CD4-positive, alpha-beta T cell treated with Interleukin-17A for 1 hour (primary cell): ENCODE measurements around the gene CD6.

Experiments used
- DNase-seq: peaks from one replicate; pipeline ENCODE4 v3.0.0-alpha.2; 2020

CD6 gene

DNA sequence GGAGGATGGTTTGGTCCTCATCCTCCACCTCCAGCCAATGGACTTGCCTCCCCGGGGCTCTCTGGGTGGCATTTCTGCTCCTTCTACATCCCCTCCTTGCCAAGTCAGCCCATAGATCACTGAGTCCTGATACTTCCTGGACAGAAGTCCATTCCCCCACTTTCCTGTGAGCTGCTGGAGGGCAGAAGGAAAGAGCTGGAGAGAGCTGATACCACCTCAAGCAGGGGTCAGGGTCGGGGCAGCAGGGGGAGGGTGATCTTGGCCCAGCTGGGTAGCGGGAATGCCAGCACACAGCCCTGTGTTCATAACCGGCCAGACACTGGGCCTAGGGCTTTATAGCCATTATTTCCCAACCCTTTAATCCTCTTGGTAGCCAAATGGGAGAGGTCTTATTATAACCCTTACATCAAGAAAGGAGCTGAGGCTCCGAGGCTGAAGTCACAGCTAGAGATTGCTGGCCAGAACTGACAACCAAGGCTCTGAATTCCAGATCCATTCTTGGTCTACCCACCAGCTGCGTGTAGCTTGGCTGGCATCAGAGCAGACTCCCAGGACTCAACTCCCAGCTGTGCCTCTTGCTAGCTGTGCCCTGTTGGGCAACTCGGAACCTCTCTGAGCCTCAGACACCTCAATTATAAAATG, 39.9 kb downstream of the CD6 start:
- no peak for DNase-seq

DNA sequence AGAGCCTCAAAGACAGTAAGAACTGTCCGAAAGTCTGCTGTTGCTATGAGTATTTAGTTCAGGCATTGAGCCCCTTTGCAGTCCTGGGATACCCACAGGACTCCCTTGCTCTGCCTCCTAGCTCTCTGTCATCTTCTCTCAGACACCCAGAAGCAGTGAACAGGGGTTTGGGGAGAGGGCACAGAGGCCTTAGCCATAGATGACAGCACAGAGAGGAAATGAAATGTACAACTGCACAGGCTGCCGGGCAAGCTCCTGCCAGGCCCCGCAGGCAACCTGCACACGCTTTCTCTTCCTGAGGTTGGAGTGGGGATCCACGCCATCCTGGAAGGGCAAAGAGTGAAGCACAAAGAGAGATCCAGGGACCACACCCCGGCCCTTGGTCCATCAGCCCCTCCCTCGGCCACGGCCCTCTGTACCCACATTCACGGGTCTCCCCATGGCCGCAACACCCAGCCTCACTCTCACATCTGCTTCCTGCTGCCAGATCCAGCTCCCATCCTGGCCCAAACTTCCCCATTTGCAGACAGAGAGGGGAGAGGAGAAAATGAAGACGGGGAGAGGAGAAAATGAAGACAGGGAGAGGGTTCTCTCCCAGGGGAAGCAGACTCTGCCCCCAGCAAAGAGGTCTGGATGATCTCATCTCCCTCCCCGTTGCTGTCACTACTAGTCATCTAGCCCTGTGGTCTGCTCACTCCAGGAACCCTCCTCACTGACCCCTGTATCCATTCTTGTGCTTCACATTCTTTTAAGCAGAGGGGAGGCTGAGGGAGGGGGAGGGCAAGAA, 40.7 kb downstream of the CD6 start:
- DNase-seq, result no peak

DNA sequence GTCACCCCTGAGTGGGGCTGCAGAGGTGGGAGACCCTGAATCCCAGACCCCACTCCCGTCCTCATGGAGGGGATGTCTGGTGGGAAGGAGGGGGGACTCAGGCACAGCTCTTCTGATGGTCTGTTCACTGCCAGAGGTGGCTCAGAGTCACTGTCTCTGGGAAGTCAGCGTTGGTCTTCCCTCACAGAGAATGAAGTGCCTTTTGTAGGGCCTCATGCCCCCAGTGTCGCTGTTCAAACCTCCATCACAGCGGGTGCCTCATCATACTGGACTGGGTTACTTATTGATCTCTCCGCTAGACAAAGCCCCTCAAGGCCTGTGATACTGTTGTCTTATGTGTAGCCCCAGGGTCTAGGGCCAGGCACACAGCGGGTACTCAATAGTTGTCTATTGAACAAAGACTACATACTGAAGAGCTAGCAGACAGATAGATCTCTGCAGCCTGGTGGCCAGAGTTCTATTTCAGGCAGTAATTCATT, 41.3 kb downstream of the CD6 start:
- no peak for DNase-seq

DNA sequence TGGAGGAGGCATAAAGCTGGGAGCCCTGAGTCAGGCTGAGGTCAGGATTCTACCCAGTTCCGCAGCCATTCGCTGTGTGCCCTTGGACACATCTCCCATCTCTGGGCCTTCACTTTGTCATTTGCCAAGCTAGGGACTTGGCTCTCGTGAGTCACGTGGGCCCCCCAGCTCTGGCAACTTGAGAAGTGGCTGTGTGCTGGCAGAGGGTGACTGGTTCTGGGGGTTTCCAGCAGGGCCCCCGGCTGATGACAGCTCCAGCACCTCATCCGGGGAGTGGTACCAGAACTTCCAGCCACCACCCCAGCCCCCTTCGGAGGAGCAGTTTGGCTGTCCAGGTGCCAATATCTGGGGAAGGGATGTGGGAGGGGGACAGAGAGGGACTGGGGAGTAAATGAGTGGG, 46.6 kb downstream of the CD6 start:
- DNase-seq, result no peak

DNA sequence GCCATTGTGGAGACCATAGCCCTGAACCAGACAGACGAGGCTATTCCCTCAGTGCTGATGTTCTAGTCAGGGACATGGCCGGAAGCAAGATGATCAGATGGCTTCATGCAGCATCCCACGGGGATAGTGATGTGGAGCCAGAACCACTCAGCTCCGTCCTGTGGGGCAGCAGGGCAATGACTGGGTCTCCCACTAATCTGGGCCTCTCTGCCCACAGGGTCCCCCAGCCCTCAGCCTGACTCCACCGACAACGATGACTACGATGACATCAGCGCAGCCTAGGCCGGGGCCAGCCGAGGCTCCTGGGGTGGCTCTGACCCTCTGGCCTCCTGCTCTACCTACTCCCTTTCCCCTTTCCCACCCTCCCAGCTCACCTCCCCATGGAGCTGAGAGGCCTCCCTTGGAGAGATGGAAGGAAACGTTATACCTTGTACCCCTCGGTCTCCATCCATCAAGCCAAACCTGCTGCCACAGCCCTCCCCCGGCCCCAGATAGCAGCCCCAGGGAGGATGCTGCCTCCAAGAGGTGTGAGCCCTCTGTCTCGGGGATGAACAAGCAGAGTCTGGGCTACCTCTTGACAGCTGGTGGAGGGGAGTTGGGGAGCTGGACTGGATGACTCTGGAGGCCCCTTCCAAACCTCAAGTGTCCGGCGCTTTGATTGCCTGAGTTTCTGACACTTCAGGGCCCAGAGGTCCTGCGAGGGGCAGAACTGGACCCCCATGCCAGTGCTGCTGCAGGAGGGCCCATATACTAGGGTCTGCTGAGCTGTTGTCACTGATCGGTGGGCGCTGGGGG, 47.8 kb downstream of the CD6 start:
- DNase-seq, result no peak

DNA sequence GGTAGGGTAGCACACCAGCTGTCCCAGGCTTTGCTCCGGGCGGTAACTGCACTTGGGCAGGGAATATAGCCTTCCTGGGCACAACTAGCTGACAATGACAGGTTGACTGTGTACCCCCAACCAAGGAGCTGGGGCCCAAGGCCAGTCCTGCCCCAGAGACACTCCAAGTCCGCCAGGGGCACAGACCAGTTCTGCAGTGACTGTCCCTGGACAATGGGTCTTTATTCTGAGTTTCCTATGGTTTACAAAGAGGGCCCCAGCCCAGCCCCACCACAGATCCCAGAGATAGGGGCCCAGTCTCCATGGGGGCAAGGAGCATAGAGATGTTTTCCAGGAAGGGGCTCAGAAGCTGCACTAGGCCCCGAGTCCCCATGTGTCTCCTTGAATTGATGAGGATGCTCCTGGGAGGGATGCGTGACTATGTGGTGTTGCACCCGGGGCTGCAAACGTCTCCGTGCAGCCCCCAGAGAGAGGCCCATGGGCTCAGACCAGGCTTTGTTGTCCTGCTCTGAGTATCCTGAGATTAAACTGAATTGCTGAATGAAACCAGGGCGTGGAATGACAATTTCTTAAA, 48.4 kb downstream of the CD6 start:
- no peak for DNase-seq

DNA sequence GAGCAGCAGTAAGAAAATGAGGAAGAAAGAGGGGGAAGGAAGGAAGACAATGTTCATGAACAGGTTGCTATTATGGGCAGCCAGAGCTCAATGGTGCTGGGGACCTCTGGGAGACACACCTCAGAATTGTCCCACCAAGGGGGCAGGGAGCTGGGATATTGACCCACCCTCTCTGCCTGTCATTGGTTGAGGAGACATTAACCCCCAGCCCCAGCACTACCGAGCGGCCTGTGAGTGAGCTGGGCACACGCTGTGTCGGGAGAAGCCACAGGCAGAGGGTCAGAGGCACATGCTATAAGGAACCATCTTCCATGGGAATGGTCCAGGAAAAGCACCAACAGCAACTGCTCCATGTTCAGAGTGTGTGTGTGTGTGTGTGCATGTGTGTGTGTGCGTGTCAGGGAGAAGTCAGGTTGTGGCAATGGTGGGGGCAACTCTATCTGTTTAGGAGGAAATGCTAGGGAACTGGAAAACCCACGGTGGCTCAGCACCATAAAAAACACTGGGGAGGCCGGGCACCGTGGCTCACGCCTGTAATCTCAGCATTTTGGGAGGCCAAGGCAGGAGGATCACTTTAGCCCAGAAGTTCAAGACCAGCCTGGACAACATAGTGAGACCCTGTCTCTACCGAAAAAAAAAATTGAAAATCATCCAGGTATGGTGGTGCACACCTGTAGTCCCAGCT, 49.2 kb downstream of the CD6 start:
- no peak for DNase-seq

DNA sequence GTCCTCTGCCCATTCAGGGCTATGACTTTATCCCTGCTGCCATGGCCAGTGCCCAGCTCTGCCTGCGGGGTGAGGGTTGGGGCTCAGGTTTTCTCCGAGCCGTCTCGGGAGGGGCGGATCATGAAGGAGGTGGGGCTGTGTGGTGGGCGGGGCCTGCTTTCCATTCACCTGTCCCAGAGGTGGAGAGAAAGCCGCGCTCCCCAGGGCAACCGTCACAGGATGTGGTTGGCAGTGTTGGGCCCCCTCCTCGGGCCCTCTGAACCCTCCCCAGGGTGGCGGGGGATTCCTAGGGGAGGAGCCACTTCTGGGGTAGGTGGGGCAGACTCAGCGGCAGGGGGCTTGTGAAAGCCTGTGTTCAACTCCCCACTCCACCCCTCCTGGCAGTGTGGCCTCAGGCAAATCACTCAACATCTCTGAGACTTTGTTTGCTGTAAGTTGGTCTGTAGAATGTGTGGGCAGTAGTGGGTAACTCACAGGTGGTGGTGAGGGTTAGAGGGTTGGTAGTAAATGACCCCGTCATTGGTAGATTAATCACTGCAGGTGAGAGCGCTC, 50.3 kb downstream of the CD6 start:
- DNase-seq, result peak; percentile 96

DNA sequence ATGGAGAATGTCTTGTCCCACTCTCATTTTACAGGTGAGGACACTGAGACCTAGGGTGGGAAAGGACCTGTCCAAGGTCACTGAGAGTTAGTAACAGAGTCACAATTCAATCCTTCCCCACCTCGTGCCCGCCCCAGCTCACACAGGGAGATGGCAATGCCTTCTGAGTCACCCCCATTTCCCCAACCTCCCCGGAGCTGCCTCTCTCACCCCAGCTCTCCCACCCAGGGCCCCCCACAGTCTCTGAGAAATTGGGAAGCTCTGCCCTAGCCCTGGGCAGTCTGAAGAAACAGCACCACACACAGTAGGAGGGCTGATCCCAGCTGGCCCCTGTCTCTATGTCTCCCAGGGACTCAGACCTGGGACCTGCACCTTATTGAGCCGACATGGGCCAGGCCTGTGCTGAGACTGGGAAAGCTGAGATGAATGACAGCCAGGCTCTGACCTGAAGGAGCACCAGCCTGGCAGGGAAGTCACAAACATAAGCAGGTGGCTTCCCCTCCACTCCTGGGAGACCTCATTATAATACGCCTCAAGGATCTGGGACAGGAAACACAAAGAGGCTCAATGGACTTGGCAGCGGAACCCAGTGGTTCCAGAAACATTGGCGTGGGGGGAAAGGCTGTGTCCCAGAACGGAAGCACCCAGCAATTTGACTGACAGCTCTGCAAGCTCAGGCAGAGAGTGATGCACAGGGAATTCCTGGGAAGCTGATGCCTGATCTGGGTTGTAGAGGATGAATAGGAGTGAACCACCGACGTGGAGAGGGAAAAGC, 51.0 kb downstream of the CD6 start:
- no peak for DNase-seq

DNA sequence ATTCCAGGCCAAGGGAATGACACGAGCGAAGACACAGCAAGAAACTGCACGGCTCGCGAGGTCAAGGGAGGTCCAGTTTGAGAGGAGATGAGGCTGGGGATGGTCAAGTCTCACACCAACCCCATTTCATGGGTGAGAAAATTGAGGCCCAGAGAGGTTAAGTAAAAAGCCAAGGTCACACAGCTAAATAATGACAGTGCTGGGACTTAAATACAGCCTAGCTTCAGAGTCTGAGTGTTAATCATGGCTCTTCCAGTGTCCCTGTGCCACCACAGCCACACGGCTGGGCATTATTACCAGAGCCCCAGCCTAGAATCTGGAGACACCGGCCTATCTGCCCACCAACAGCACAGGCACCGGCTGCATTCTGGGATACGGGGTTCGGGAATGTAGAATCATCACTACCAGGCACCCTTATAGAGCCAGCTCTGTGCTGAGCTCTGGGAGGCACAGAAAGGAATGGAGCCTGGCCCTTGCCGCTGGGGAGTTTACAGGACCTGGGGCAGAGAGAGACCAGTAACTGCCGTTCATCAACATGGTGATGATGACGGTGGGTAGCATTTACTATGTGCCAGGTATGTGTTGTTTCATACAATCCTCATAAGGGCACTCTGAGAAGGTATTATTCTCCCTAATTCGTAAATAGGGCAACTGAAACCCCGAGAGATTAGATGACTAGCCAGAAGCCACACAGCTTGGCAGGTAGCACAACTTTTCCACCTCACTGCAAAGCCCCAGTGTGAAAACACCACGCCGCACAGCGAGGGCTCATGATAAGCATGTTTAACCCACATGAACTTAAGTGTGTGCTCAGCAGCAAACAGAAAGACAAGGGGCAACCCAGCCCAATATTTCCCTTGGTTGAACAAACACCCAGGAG, 51.8 kb downstream of the CD6 start:
- peak; percentile 75 for DNase-seq

DNA sequence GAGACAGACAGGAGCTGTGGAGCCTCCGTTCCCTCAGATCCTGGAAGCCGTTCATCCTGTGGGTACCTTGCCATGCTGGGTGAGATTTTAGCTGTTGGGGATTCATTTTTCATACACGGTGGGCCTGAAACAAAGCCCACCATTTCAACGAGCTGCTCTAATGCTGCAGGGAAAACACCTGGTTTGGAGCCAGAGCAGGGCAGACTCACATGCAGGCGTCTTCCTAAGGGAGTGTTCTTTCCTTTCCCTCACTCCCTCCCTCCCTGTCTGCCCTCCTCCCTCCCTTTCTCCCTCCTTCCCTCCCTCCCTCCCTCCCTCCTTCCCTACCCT, 52.5 kb downstream of the CD6 start:
- no peak for DNase-seq

DNA sequence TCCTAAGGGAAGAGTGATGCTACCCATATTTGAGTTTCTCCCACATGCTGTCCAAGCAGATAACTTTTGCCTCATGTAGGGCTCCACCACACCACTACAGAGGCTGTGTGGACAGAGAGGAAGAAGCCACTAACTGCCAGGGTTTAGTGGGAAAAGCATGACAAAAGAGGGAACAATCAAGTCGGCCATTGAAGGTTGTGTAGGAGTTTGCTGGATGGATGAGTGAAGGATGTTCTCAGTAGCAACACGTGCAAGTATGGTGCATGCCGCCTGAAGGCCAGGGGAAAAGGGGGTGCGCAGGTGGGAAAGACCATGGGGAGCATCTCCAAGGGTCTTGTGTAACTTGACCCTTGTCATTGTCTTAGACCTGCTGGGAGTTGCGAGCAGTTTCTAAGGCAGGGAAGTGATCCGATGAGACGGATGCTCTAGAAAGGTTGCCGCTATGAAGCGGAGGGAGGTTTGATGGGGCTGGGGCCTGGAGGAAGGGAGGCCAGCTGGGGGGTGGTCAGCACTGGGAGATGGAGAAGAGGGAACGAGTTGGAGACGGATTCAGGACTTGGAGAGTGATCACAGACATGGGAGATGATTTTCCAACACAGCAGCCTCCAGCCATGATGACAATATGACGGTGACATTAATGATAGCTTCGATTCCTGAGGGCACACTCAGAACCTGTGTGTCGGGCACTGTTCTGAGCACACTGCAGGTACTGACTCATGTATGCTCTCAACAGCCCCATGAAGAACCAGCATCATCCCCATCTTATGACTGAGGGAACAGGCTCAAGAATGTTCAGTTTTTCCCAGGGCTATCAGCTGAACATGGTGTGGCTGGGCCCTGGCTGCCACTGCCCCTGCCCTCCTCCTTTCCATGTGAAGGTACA, 53.7 kb downstream of the CD6 start:
- no peak for DNase-seq

DNA sequence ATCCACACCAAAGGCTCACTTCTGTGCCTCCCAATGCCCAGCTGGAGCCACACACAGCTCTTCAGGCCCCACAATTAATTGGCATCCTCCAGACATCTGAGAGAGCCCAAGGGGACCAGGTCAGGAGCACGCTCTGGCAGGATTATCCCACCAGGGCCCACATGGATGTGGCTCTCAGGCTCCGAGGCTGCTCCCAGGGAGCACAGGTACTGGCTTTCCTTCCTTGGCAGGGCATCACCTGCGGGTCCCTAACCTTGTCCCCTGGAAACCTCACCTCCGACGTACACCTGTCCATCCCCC, 54.3 kb downstream of the CD6 start:
- no peak for DNase-seq

DNA sequence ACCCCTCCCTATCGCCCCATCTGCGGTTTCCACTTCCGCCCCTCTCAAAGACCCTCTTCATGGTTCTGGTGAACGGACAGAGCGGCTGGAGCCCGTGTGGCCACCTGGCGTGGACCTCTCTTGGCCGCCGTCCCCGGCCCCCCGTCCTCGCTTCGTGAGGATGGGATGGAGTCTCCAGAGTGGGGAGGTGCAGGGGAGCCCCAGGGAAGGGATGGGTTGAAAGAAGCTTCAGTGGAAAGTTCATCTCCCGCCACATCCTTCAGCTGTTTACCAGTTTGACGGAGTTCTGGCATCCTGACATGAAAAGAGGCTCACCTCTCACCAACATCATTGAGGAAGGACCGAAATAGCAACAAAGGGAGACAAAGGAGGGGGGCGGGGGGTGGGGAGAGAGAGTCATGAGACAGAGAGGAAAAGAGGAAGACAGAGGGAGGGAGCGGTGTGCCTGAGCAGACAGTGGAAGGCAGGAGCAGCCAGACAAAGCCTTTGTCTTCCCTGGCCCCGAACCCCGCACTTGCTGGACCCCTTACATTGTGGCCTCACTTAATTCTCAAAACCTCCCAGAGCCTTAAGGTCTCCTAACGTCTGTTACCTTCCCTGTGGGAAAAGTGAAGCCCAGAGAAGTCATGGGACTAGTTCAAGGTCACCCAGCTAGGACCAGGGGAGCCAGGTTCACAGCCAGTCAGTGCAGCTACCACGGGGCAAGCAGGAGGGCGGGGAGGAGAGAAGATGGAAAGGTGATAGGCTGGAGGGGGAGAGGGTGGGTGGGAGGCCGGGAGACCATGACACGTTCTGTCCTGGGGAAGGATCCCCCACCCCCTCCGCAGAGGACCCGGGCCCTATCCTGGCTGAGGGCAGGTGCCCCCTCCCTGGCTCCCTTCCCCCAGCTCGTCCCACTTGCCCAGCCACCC, 54.9 kb downstream of the CD6 start:
- DNase-seq, result peak; percentile 80

DNA sequence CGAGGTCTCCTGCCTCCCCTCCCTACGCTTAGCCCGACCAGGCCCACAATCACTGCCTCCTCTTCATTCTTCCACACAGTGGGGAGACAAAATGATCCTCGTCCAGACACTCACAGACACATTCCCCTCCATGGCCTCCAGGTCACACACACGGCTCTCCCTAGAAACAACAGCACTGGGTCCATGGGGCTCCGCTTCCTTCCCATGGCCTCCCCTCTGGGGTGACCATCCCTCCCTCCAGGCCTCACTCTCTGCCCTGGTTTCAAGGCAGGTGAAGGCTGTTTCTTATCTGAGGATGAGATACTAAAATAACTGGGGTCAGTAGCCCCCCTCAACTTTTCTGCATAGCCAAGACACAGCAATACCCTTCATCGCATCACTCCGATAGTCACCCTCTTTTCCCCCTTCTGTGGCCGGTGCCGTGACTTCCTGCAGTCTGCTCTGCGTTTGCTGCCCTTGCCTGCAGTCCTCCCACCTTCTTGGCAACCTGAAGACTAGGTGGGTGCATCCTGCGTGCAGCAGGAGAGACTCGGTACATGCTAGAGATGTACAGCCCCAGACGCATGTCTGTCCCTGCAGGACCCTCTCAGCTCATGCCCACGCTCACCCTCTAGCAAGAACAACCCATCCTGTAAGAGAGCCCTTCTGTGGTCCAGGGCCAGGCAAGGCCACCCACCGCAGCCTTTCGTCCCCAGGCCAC, 55.8 kb downstream of the CD6 start:
- DNase-seq, result no peak

DNA sequence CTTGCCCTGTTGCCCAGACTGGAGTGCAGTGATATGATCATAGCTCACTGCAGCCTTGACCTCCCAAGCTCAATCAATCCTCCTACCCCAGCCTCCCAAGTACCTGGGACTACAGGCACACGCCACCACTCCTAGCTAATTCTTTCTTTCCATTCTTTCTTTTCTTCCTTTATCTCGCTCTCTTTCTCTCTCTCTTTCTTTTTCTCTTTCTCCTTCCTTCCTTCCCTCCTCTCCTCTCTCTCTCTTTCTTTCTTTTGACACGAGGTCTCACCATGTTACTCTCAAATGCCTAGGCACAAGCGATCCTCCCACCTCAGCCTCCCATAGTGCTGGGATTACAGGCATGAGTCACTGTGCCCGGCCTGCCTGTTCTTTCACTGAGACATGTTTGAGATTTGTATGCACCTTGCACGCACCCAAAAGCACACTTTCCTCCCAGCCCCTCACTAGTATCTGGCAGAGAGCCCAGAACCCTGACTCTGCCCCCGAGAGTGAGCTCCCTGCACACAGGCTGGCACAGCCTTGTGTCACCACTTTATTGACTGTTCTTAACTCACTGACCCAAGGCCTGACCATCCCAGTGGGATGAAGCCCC, 56.8 kb downstream of the CD6 start:
- DNase-seq, result peak; percentile 53

DNA sequence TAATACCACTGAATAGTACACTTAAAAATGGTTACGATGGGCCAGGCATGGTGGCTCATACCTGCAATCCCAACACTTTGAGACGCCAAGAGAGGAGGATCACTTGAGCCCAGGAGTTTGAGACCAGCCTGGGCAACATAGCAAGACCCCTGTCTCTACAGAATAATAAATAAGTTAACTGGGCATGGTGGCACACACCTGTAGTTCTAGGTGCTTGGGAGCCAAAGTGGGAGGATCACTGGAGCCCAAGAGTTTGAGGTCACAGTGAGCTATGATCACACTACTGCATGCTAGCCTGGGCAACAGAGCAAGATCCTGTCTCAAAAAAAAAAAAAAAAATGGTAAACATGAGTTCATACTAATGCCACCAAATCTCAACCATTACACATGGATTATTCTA, 61.3 kb downstream of the CD6 start:
- DNase-seq, result no peak

DNA sequence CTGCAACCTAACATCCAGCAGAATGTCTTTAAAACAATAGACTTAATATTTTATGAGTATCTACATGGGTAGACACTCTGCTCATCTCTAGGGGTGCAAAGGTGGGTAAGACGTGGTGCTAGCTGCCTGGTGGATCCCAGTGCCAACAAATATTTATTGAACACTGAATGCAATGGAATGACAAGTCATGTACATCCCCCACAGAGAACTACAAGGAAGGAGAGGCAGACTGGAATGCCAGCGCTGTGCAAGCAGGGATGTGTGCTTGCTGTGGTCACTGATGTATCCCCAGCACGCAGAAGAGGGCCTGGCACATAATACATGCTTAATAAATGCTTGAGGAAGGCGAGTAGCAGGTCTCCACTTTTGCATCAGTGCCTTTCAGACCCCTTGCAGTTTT, 61.9 kb downstream of the CD6 start:
- no peak for DNase-seq
